Tongue (tissue), 2 donors: Measurements from ENCODE around the gene COL26A1. TPM values are rescaled to one million over a fixed set of nuclear protein-coding genes. Genes with fewer than 3 reads are reported as not detected.
"Not testable (repeated sequence)": the region's sequence is repeated elsewhere in the genome, so short reads cannot be mapped to it uniquely, and the experiment has no call there.

Experiments used
- DNase-seq: peaks from one replicate; pipeline ENCODE4 v3.0.0-alpha.2; 2015
- total RNA-seq: library from RNA; depleted of rRNA; stranded (reverse); fragments of >200 nt; gene quantifications from one replicate; pipeline ENCODE4 v1.2.3, GENCODE V29; 2014

Gene COL26A1
- total RNA-seq, 1 donor from 2014 or later = 1.6 TPM

- no peak for DNase-seq
These were observed 79.9 kb downstream of the COL26A1 start for GRCh38 chr7:101442426-101443070.

DNA sequence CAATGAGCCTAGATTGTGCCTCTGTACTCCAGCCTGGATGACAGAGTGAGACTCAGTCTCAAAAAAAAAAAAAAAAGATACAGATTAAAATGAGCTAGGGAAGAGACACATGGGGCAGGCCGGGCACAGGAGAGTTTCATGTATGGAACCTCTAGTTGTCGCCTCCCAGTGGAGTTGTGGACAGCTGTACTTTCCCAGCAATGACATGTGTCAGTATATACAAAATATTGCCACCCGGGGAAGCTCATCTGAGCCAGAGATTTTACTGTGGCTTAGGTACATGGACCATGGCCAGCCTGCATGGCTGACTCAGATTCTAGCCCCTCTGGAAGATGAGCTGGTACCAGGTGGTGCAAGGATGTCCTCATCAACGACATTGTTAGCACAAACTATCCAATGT lies 87.4 kb downstream of the COL26A1 start:
- DNase-seq = no peak

GRCh38 chr7:101453617-101454016 lies 90.9 kb downstream of the COL26A1 start:
- no peak for DNase-seq

DNA sequence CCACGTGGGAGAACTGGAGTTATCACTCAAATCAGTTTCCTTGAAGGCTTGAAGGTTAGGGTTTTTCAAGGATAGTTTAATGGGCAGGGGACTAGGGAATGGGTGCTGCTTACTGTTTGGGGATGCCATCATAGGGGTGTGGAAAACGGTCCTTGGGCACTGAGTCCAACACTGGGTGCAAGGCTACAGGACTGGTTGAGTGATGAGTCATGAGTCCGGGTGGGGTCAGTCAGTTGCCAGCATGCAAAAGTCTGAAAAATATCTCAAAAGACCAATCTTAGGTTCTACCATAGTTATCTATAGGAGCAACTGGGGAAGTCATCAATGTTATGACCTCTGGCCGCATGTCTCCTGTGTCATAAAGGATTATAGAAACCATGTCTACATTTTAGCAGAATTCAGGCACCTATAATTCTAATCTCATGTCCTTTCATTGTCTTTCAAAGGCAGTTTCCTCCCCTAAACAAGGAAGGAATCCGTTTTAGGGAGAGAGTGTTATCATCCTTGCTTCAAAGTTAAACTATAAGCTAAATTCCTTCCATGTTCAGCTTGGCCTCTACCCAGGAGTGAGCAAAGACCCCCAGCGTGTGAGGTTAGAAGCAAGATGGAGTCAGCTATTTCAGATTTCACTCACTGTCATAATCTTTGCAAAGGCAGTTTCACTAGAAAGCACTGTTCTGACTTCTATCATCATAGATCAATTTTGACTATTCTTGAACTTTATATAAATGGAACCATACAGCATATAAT lies 94.5 kb downstream of the COL26A1 start:
- DNase-seq = no peak

GRCh38 chr7:101465131-101465530 lies 102.5 kb downstream of the COL26A1 start:
- no peak for DNase-seq

DNA sequence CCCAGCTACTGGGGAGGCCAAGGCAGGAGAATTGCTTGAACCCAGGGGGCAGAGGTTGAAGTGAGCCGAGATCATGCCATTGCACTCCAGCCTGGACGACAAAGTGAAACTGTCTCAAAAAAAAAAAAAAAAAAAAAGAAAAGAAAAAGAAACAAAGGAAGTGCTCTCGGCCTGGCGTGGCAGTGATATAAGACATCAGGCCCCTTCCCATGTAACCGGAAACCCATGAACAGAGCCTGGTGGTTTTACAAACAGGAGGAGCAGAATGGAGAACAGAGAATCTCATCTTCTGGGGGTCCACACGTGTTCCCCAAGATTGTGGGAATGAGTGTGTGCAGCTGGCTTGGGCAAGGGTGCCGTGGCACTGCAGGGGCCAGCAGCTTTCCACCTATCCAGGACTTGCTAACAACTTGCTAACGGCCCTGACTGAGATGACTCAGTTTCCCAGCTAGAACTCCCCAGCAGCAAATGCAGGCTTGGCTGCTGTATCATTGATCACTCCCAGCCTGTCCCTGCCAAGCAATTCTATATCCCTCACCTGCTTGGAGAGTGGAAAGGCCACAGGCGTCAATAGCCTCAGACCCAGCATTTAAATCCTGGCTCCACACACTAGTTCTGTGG lies 103.0 kb downstream of the COL26A1 start:
- peak; percentile 38 for DNase-seq

GRCh38 chr7:101466871-101467270 lies 104.2 kb downstream of the COL26A1 start:
- DNase-seq = no peak

- no peak for DNase-seq
These were observed 106.0 kb downstream of the COL26A1 start for GRCh38 chr7:101468546-101469275.

- DNase-seq = no peak
These were observed 108.2 kb downstream of the COL26A1 start for GRCh38 chr7:101470668-101471487.

- DNase-seq = no peak
These were observed 111.5 kb downstream of the COL26A1 start for GRCh38 chr7:101474178-101474577.

- not testable (repeated sequence) for DNase-seq
These were observed 113.0 kb downstream of the COL26A1 start for GRCh38 chr7:101475691-101476090.

DNA sequence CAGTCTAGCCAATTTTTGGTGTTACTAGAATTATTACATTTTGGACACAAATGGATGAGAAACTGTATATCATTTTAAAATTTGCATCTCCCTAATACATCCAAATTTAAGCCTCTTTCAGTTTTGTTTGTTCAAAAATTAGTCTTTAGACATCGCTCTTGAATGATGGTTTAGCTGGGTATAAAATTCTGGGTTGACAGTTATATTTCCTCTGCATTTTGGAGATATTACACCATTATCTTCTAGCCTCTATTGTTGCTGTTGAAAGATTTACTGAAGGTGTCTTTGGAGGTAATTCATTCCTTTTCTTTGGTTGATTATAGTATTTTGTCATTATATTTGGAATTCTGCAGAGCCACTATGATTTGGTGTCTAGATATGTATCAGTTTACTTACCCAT lies 116.5 kb downstream of the COL26A1 start:
- no peak for DNase-seq

DNA sequence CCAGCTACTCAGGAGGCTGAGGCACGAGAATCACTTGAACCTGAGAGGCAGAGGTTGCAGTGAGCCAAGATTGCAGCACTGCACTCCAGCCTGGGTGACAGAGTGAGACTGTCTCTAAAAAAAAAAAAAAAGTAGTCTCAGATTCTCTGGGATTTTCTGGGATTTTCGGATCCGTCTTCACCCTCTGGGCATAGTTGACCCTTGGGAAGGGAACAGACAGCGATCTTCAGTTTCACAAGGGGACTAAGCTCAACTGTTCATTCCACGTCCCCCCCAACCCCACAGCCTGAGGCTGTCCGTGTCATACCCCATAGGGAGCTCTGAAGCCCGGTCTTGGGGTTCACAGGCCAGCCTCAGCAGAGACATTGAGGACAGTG lies 123.4 kb downstream of the COL26A1 start:
- not testable (repeated sequence) for DNase-seq

DNA sequence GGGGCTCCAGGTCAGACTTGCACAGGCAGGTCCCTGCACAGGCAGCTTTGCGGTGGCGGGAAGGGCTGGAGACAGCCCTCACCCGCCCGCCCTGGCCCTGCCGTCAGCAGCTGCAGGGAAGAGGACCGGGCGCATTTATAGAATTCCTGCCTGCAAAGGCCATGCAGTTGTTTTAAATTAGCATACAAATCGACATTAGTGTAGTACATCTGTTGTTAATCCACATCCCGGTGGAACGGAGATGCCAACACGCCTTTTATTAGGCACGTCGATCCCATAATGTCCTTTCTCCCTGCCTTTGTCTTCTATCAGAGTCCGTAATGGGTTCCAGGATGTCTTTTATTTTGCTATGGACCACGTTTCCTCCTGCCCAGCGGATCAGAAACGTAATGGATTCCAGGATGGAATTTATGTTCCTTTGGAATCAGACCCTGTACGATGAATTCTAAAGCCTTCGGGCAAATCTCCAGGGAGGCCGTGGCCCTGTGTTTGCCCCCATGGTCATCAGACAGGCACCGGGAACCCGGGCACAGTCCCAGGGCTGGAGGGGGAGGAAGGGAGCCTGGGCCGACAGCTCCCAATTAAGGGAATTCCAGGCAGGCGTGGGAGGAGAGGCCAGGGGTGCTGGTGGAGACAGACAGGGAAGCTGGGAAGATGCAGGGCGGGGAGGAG lies 123.9 kb downstream of the COL26A1 start:
- peak; percentile 91 for DNase-seq

DNA sequence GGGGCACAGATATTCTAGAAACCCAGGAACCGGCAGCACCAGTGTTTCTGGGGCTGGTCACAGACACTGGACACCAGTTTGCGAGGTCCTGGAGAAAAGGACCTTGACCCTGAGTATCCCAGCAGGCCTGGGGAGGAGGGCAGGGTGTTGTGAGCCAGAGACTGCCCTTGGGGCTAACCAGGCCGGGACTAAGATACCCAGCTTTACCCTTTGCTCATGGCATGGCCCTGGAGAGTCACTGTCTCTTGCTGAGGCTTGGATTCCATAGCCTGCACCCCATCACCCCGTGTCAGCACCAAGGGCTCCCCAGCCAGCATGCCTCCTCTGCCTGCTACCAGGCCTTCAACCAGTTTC lies 124.4 kb downstream of the COL26A1 start:
- DNase-seq = no peak

GRCh38 chr7:101487753-101488152 lies 125.1 kb downstream of the COL26A1 start:
- DNase-seq = no peak

DNA sequence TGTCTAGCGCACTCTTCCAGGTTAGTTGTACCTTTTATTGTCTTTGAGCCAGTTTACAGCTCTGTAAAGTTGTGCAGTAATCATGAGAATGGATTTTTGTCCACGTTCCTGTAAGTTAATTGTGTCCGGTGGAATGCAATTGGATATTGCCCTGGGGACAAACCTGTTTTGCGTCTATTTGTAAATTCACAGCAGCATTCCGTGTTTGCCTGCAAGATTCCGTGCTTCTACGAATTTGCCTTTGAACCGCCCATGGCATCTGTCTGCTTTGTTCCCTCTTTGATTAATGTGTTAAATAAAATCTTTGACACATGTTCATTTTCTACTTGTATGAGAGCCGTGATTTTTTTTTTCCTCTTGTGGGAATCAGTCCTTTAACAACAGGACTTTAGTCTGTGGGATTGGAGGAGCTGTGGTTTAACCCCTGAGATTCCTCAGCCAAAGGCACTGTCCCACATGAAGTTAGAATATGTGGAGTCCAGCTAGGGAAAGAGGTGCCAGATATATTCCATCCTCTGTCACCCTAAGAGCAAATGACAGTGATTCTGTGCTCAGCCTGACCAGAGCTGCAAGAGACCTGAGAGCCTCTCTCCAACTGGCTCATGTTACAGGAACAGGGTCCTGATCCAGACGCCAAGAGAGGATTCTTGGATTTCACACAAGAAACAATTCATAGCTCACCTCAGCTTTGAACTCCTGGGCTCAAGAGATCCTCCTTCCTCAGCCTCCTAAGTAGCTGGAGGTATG lies 126.3 kb downstream of the COL26A1 start:
- DNase-seq = peak; percentile 65

DNA sequence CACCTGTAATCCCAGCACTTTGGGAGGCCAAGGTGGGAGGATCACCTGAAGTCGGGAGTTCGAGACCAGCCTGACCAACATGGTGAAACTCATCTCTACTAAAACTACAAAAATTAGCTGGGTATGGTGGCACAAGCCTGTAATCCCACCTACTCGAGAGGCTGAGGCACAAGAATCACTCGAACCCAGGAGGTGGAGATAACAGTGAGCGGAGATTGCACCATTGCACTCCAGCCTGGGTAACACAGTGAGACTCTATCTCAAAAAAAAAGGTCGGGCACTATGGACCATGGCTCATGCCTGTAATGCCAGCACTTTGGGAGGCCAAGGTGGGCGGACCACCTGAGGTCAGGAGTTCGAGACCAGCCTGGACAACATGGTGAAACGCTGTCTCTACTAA lies 127.8 kb downstream of the COL26A1 start:
- DNase-seq = not testable (repeated sequence)

DNA sequence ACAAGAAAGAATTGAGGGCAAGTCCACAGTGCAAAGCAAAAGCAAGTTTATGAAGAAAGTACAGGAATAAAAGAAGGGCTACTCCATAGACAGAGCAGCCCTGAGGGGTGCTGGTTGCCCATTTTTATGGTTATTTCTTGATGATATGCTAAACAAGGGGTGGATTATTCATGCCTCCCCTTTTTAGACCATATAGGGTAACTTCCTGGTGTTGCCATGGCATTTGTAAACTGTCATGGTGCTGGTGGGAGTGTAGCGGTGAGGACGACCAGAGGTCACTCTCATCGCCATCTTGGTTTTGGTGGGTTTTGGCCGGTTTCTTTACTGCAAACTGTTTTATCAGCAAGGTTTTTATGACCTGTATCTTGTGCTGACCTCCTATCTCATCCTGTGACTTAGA lies 128.8 kb downstream of the COL26A1 start:
- DNase-seq = not testable (repeated sequence)

DNA sequence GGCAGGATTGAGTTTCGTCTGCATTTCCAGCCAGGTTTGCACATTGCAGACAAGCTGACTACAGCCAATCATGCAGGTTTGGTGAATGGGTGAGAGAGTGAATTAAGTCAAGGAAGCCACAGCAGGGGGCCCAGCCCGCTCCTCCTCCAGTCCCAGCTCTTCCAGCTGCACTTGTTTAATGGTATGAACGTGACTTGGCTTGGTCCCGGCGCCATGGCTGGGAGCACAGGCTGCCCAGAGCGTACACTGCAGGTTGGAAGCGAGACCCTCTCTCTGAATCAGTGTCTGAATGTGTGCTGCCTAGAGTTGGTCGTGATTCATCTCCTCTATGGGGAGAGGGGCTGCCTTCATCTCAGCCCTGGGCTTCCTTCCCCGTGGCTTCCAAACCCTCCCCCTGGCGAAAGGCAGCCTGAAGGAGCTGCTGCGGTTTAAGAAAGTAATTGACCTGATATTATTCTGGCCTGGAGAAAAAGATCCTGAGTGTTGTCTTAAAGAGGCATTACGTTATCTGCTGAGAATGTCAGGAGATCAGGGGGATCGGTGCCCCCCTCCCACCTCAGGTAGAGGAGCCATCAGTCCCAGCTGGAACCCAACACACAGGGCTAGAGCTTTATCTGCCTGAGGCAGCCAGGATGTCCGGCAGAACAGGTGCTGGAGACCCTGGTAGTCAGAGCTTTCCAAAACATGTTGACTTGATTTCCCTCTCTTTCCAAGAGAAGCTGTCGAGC lies 132.1 kb downstream of the COL26A1 start:
- DNase-seq = peak; percentile 32
